NCI-H460 (cell line): ENCODE measurements around the gene PPP5C. TPM values are rescaled to one million over a fixed set of nuclear protein-coding genes. Genes with fewer than 3 reads are reported as not detected.
"Not testable (repeated sequence)": the region's sequence is repeated elsewhere in the genome, so short reads cannot be mapped to it uniquely, and the experiment has no call there.

Source experiments
- DNase-seq: peaks from one replicate; pipeline ENCODE4 v3.0.0-alpha.2; 2016; ENCODE audit warnings: low read depth; ENCODE audit errors: extremely low read depth
- total RNA-seq: library from RNA; depleted of rRNA; stranded (reverse); fragments of >200 nt; shearing (Covaris generic); gene quantifications from 2 replicates; pipeline ENCODE4 v1.2.3, GENCODE V29; 2014

The PPP5C gene
- total RNA-seq, 1 experiment from 2014 or later = 41.2 TPM

GRCh38 chr19:46383171-46383815 is 36.4 kb downstream of the PPP5C start:
- DNase-seq = no peak

- DNase-seq = no peak
Measured at GRCh38 chr19:46383846-46384245, 37.0 kb downstream of the PPP5C start.

GRCh38 chr19:46384396-46384795 is 37.5 kb downstream of the PPP5C start:
- DNase-seq = no peak

GRCh38 chr19:46385636-46386035 is 38.7 kb downstream of the PPP5C start:
- DNase-seq = no peak

GRCh38 chr19:46386151-46386550 is 39.3 kb downstream of the PPP5C start:
- DNase-seq = no peak

GRCh38 chr19:46386996-46387712 is 40.3 kb downstream of the PPP5C start:
- DNase-seq = no peak

- no peak for DNase-seq
Measured at GRCh38 chr19:46387713-46388130, 40.8 kb downstream of the PPP5C start.

- DNase-seq = no peak
Measured at GRCh38 chr19:46388311-46389095, 41.6 kb downstream of the PPP5C start.

- DNase-seq = no peak
Measured at GRCh38 chr19:46390121-46390858, 43.4 kb downstream of the PPP5C start.

GRCh38 chr19:46390866-46391265 is 44.0 kb downstream of the PPP5C start:
- no peak for DNase-seq

- DNase-seq = no peak
Measured at GRCh38 chr19:46391296-46392251, 44.7 kb downstream of the PPP5C start.

- DNase-seq = no peak
Measured at GRCh38 chr19:46392252-46392801, 45.4 kb downstream of the PPP5C start.

GRCh38 chr19:46392837-46393236 is 46.0 kb downstream of the PPP5C start:
- DNase-seq = no peak

- no peak for DNase-seq
Measured at GRCh38 chr19:46393456-46394401, 46.8 kb downstream of the PPP5C start.

- no peak for DNase-seq
Measured at GRCh38 chr19:46394402-46394797, 47.5 kb downstream of the PPP5C start.

GRCh38 chr19:46397801-46398479 is 51.1 kb downstream of the PPP5C start:
- DNase-seq = not testable (repeated sequence)

GRCh38 chr19:46402725-46403124 is 55.8 kb downstream of the PPP5C start:
- DNase-seq = no peak
